GM10266 (cell line): ENCODE measurements around the gene ADAM12.

ENCODE experiments used
- DNase-seq: peaks from one replicate; pipeline ENCODE4 v3.0.0; 2012; ENCODE audit errors: extremely low spot score
- TF ChIP-seq, protein P1 (sequence below): IDR thresholded peaks from 2 replicates; pipeline ENCODE4 v1.5.1; 2012; ENCODE audit warnings: mild to moderate bottlenecking, low read depth; ENCODE audit not compliant: control insufficient read depth, insufficient read depth; ENCODE audit errors: missing control alignments

ADAM12 gene

GRCh38 chr10:126205486-126206205 lies 182.6 kb downstream of the ADAM12 start:
- no peak for DNase-seq

DNA sequence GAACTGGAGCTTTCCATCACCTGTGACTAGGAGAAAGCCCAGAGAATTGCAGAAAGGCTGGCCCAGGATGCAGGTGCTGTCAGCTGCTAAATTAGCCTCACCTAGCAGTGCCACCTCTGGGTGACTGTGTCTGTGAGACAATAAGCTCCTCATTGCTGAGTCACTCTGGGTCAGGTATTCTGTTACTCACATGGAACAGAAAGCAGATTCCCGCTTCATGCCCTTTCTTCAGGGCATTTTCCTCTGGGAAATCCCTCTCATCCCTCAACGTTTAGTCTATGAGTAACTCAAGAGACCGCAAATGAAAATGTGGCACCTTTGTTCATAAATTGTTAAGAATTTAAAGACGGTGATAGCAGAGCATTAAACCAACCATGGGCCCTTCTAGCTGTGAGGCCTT lies 184.0 kb downstream of the ADAM12 start:
- DNase-seq = no peak
- TF ChIP-seq, protein P1, sequence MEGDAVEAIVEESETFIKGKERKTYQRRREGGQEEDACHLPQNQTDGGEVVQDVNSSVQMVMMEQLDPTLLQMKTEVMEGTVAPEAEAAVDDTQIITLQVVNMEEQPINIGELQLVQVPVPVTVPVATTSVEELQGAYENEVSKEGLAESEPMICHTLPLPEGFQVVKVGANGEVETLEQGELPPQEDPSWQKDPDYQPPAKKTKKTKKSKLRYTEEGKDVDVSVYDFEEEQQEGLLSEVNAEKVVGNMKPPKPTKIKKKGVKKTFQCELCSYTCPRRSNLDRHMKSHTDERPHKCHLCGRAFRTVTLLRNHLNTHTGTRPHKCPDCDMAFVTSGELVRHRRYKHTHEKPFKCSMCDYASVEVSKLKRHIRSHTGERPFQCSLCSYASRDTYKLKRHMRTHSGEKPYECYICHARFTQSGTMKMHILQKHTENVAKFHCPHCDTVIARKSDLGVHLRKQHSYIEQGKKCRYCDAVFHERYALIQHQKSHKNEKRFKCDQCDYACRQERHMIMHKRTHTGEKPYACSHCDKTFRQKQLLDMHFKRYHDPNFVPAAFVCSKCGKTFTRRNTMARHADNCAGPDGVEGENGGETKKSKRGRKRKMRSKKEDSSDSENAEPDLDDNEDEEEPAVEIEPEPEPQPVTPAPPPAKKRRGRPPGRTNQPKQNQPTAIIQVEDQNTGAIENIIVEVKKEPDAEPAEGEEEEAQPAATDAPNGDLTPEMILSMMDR = no peak

More at GRCh38 chr10:126205486-126206205, 182.6 kb downstream of the ADAM12 start:
- TF ChIP-seq, protein P1 = no peak

GRCh38 chr10:126203746-126204145 lies 184.5 kb downstream of the ADAM12 start:
- no peak for DNase-seq
- TF ChIP-seq, protein P1 = no peak

DNA sequence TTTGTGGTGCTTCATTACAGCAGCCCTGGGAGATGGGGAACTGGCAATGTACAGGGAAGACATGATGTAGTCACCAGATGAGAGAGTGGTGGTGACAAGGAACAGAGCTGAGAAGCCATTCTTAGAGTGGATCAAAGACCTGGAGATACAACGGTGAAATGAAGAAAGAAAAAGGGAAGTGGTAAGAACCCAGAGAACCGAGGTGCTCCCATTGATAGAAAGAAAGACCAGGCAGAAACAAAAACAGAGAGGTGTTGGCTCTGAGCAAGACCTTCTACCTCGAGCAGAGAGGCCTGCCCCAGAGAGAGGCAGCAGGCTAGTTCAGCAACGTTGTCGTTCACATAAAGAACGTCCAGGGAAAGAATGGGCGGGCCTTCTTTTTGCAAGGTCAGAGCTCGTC lies 186.7 kb downstream of the ADAM12 start:
- DNase-seq = no peak
- TF ChIP-seq, protein P1 = no peak

DNA sequence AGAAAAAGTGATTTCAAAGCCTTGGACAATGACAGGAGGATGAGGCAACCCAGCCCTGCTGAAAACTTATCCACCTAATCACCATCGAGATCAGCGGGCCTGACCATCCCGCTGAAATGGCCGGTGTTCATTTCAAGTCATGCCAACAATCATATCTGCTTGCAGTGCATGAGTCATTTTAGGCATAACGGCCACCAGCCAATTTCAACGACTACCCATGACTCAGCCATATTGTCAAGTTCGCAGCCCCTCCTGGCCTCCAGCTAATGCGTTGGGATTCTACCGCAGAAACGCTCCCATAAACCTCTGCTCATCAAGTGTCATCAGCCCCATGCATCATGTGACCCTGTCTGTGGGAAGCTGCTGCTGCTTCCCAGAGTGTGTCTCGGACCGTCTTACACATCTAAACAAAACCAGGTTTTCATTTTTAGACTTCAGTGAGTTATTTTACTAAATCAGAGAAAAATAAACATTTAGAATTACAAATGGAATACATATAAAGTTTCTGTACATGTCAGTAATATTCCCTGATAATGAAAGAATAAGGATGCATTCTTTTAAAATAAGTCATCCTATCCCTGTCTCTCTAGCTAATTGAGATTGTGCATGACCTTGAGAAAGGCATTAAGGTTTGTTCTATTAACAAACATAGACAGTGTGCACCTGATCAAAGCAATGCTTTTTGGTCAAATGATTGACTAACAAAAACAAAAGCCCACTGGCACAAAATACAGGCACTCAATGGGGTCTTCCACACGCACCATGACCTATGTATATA lies 188.9 kb downstream of the ADAM12 start:
- no peak for DNase-seq
- TF ChIP-seq, protein P1 = no peak

DNA sequence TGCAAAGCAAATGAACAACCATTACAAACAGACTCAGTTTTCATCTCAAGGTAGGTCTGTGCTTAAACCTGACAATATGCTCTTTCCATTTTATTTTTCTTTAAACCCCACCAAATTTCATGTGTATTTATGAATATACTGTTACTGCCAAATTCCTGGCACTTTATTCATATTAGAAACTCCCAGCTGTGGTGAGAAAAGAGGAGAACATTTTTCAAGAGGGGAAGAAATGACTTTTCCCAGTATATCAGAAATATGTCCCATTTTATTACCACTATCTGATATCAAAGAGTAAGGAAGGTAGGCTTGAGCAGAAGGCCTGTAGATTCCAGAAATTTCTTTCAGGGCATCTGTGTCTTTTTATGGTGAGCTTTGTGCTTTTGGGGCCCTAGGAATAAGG lies 189.6 kb downstream of the ADAM12 start:
- TF ChIP-seq, protein P1 = no peak
- DNase-seq = no peak

DNA sequence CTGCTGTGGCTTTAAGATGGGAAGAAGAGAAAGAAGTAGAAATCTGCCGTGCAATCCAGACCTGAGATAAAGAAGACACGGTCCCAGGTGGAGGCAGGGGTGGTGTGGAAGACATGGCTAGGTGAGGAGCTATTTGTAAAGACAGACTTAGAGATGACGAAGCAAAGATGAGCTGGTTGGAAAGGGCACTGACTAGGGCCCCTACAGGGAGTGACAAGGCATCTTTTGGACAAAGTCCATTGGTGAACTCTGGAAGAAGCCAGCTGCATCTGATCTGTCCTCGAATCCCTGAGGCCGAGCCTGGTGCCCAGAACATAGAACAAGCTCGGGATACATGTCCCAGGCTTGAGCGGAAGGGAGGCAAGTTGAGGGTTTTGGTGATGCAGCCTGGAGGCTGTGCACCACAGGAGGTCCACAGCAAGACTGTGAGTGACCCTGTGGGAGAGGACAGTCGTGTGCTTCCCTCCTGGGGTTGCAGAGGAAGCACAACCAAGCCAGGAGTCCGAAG lies 191.2 kb downstream of the ADAM12 start:
- TF ChIP-seq, protein P1 = no peak
- no peak for DNase-seq
